LNCaP clone FGC (cell line): ENCODE data around the gene ACTN1.

ENCODE experiments used
- DNase-seq: peaks from one replicate; pipeline ENCODE4 v3.0.0-alpha.2; 2011; ENCODE audit warnings: low read depth
- H3K4me3 ChIP-seq: 2 replicates; pipeline ENCODE4 v1.5.1; 2011; ENCODE audit warnings: mild to moderate bottlenecking, low read depth, low read length, control low read depth
- CTCF ChIP-seq: IDR thresholded peaks from 2 replicates; pipeline ENCODE4 v1.5.1; 2012; ENCODE audit warnings: mild to moderate bottlenecking; ENCODE audit not compliant: control insufficient read depth, insufficient read depth; ENCODE audit errors: extremely low read depth

The ACTN1 gene

GRCh38 chr14:68952531-68953195 is 26.4 kb downstream of the ACTN1 start:
- DNase-seq: no peak
- no peak overlapping the region for H3K4me3 ChIP-seq
- TF ChIP-seq CTCF: no peak

- TF ChIP-seq CTCF: no peak
- no peak for DNase-seq
- H3K4me3 ChIP-seq: no peak overlapping the region
Measured at GRCh38 chr14:68951800-68952530, 27.1 kb downstream of the ACTN1 start.

- no peak overlapping the region for H3K4me3 ChIP-seq
- no peak for TF ChIP-seq CTCF
- DNase-seq: no peak
Measured at GRCh38 chr14:68951035-68951797, 27.9 kb downstream of the ACTN1 start.

- H3K4me3 ChIP-seq: no peak overlapping the region
- TF ChIP-seq CTCF: no peak
- no peak for DNase-seq
Measured at GRCh38 chr14:68950111-68950510, 29.0 kb downstream of the ACTN1 start.

DNA sequence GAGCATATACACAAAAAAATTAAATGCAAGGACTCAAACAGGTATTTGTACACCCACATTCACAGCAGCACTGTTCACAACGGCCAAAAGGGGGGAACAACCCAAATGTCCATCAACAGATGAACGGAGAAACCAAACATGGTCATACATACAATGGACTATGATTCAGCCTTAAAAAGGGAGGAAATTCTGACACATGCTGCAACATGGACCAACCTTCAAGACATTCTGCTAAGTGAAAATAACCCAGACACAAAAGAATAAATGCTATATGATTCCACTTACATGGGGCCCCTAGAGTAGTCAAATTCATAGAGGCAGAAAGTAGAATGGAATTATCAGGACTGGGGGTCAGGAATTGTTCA is 29.5 kb downstream of the ACTN1 start:
- TF ChIP-seq CTCF: no peak
- no peak for DNase-seq
- no peak overlapping the region for H3K4me3 ChIP-seq

GRCh38 chr14:68948686-68949600 is 30.2 kb downstream of the ACTN1 start:
- no peak for DNase-seq
- no peak overlapping the region for H3K4me3 ChIP-seq
- no peak for TF ChIP-seq CTCF
